Neural cell (in vitro differentiated cells): ENCODE results near the gene ABCC11. TPM values are rescaled to one million over a fixed set of nuclear protein-coding genes. Genes with fewer than 3 reads are reported as not detected.

Experiments
- H2AFZ ChIP-seq: fragments of 200-600, 300-800 bp; sonication (generic), shearing (Covaris generic); 2 replicates; pipeline ENCODE4 v1.6.0; 2014; ENCODE audit warnings: low read depth, mild to moderate bottlenecking, antibody characterized with exemption, low read length, moderate library complexity
- H3F3A ChIP-seq: fragments of 200-600 bp; shearing (Covaris generic); 2 replicates; pipeline ENCODE4 v1.6.1; 2016; ENCODE audit warnings: mild to moderate bottlenecking, moderate library complexity, mixed read lengths, antibody characterized with exemption, low read length; ENCODE audit not compliant: insufficient read depth, poor library complexity, severe bottlenecking
- H3K27ac ChIP-seq: fragments of 200-600, 300-800 bp; sonication (generic), shearing (Covaris generic); 2 replicates; pipeline ENCODE4 v1.5.1; 2014; ENCODE audit warnings: mild to moderate bottlenecking, low read length, moderate library complexity
- H3K27me3 ChIP-seq: fragments of 300-800, 200-600 bp; sonication (generic), shearing (Covaris generic); 2 replicates; pipeline ENCODE4 v1.6.0; 2014; ENCODE audit warnings: mild to moderate bottlenecking, low read depth, low read length, moderate library complexity; ENCODE audit not compliant: insufficient read depth
- H3K36me3 ChIP-seq: fragments of 300-800, 200-600 bp; sonication (generic), shearing (Covaris generic); 2 replicates; pipeline ENCODE4 v1.5.1; 2014; ENCODE audit warnings: mild to moderate bottlenecking, antibody characterized with exemption, low read length, moderate library complexity; ENCODE audit not compliant: insufficient read depth
- H3K4me2 ChIP-seq: fragments of 300-800, 200-600 bp; sonication (generic), shearing (Covaris generic); 2 replicates; pipeline ENCODE4 v1.6.0; 2014; ENCODE audit warnings: mild to moderate bottlenecking, low read length
- H3K4me3 ChIP-seq: fragments of 300-800, 200-600 bp; sonication (generic), shearing (Covaris generic); 2 replicates; pipeline ENCODE4 v1.5.1; 2014; ENCODE audit warnings: mild to moderate bottlenecking, low read length, moderate library complexity
- H3K79me2 ChIP-seq: fragments of 200-600 bp; shearing (Covaris generic); replicated peaks from 2 replicates; pipeline ENCODE4 v1.6.0; 2014; ENCODE audit warnings: mild to moderate bottlenecking, low read length, moderate library complexity; ENCODE audit not compliant: insufficient read depth
- H3K9ac ChIP-seq: fragments of 300-800, 200-600 bp; sonication (generic), shearing (Covaris generic); 2 replicates; pipeline ENCODE4 v1.6.1; 2016; ENCODE audit warnings: mild to moderate bottlenecking, low read length, mixed read lengths
- H3K9me2 ChIP-seq: fragments of 200-600 bp; shearing (Covaris generic); 2 replicates; pipeline ENCODE4 v1.6.1; 2016; ENCODE audit warnings: mild to moderate bottlenecking, low read length, mixed read lengths; ENCODE audit not compliant: insufficient read depth
- H3K9me3 ChIP-seq: fragments of 200-600, 300-800 bp; sonication (generic), shearing (Covaris generic); 2 replicates; pipeline ENCODE4 v1.6.1; 2016; ENCODE audit warnings: mild to moderate bottlenecking, mixed run types, low read length, moderate library complexity, mixed read lengths
- H4K20me1 ChIP-seq: fragments of 200-600 bp; shearing (Covaris generic); 2 replicates; pipeline ENCODE4 v1.6.1; 2016; ENCODE audit warnings: mild to moderate bottlenecking, mixed run types; ENCODE audit not compliant: insufficient read depth
- CTCF ChIP-seq: fragments of 450-650 bp; IDR thresholded peaks from 2 replicates; pipeline ENCODE4 v1.5.1; 2014; ENCODE audit warnings: antibody characterized with exemption, mild to moderate bottlenecking, moderate library complexity; ENCODE audit not compliant: poor library complexity, severe bottlenecking
- EP300 ChIP-seq: fragments of 450-650 bp; conservative IDR thresholded peaks from 2 replicates; pipeline ENCODE4 v1.6.1; 2014; ENCODE audit warnings: antibody characterized with exemption, mild to moderate bottlenecking, moderate library complexity; ENCODE audit not compliant: poor library complexity, severe bottlenecking
- EZH2 ChIP-seq: fragments of 200-600, 300-800 bp; shearing (Covaris generic), sonication (generic); IDR thresholded peaks from 2 replicates; pipeline ENCODE4 v1.6.1; 2014; ENCODE audit warnings: antibody characterized with exemption, low read length, borderline replicate concordance, mild to moderate bottlenecking; ENCODE audit not compliant: insufficient read depth, poor library complexity, severe bottlenecking
- MXI1 ChIP-seq: fragments of 450-650 bp; conservative IDR thresholded peaks from 2 replicates; pipeline ENCODE4 v1.6.1; 2014; ENCODE audit warnings: antibody characterized with exemption, mild to moderate bottlenecking; ENCODE audit not compliant: poor library complexity, severe bottlenecking
- POLR2AphosphoS5 ChIP-seq: IDR thresholded peaks from 2 replicates; pipeline ENCODE4 v1.6.1; 2012
- RAD21 ChIP-seq: fragments of 450-650 bp; conservative IDR thresholded peaks from 2 replicates; pipeline ENCODE4 v1.6.1; 2014; ENCODE audit warnings: antibody characterized with exemption, mild to moderate bottlenecking, moderate library complexity
- REST ChIP-seq: IDR thresholded peaks from 2 replicates; pipeline ENCODE4 v1.6.1; 2012; ENCODE audit warnings: borderline replicate concordance
- SMC3 ChIP-seq: fragments of 450-650 bp; conservative IDR thresholded peaks from 2 replicates; pipeline ENCODE4 v1.6.1; 2014; ENCODE audit warnings: antibody characterized with exemption, mild to moderate bottlenecking, moderate library complexity; ENCODE audit not compliant: poor library complexity
- TAF1 ChIP-seq: IDR thresholded peaks from 2 replicates; pipeline ENCODE4 v1.6.1; 2012; ENCODE audit warnings: low read depth
- polyA plus RNA-seq: library from polyadenylated mRNA; depleted of rRNA; stranded (reverse); fragments of >200 nt; gene quantifications from 2 replicates; pipeline ENCODE4 v1.2.3, GENCODE V29; 2014

Gene ABCC11
- polyA plus RNA-seq, 1 donor from 2014 or later = 0.14 TPM

GRCh38 chr16:48235058-48235555 is 12.2 kb downstream of the ABCC11 start:
- Histone ChIP-seq H3K36me3 (no peaks in the 10 kb centered on the region), H3K27me3 (no peaks in the 10 kb centered on the region), H4K20me1 (no peaks in the 10 kb centered on the region), H3K4me3 (no peak overlapping the region), H3K9ac (no peak overlapping the region), H3K79me2 (no peaks in the 10 kb centered on the region), H3K9me2 (no peaks in the 10 kb centered on the region), H2AFZ (no peak overlapping the region), H3K9me3 (no peaks in the 10 kb centered on the region), H3K4me2 (no peak overlapping the region), H3K27ac (no peak overlapping the region), H3F3A (no peaks in the 10 kb centered on the region)
- TF ChIP-seq SMC3 (no peak), REST (no peak), MXI1 (no peak)

GRCh38 chr16:48234630-48235029 is 12.7 kb downstream of the ABCC11 start:
- Histone ChIP-seq H3K9me3 (no peaks in the 10 kb centered on the region), H3K4me3 (no peak overlapping the region), H3K4me2 (no peak overlapping the region), H3K9ac (no peak overlapping the region), H3K36me3 (no peaks in the 10 kb centered on the region), H3K9me2 (no peaks in the 10 kb centered on the region), H2AFZ (no peak overlapping the region), H4K20me1 (no peaks in the 10 kb centered on the region), H3K79me2 (no peaks in the 10 kb centered on the region), H3F3A (no peaks in the 10 kb centered on the region), H3K27me3 (no peaks in the 10 kb centered on the region), H3K27ac (no peak overlapping the region)
- TF ChIP-seq EZH2 (no peak), EP300 (no peak), RAD21 (no peak), SMC3 (no peak), REST (no peak), CTCF (no peak), POLR2AphosphoS5 (no peak), TAF1 (no peak), MXI1 (no peak)
